Ishikawa (cell line): ENCODE results near the gene BCL2L13.

ENCODE experiments used
- CEBPB ChIP-seq: IDR thresholded peaks from 2 replicates; pipeline ENCODE4 v1.6.1; 2012
- CREB1 ChIP-seq: IDR thresholded peaks from 2 replicates; pipeline ENCODE4 v1.6.1; 2012; ENCODE audit warnings: low read depth
- EGR1 ChIP-seq: IDR thresholded peaks from 2 replicates; pipeline ENCODE4 v1.6.1; 2012
- EP300 ChIP-seq: IDR thresholded peaks from 2 replicates; pipeline ENCODE4 v1.6.1; 2012; ENCODE audit warnings: borderline replicate concordance
- FOXM1 ChIP-seq: IDR thresholded peaks from 2 replicates; pipeline ENCODE4 v1.6.1; 2012; ENCODE audit warnings: low read depth, borderline replicate concordance
- MAX ChIP-seq: IDR thresholded peaks from 2 replicates; pipeline ENCODE4 v1.6.1; 2012
- NFIC ChIP-seq: IDR thresholded peaks from 2 replicates; pipeline ENCODE4 v1.6.1; 2012
- RAD21 ChIP-seq: IDR thresholded peaks from 2 replicates; pipeline ENCODE4 v1.6.1; 2012; ENCODE audit warnings: low read depth
- REST ChIP-seq: IDR thresholded peaks from 2 replicates; pipeline ENCODE4 v1.6.1; 2012; ENCODE audit warnings: low read depth, mild to moderate bottlenecking
- TAF1 ChIP-seq: IDR thresholded peaks from 2 replicates; pipeline ENCODE4 v1.6.1; 2012; ENCODE audit warnings: low read depth, mild to moderate bottlenecking
- TCF12 ChIP-seq: IDR thresholded peaks from 2 replicates; pipeline ENCODE4 v1.6.1; 2012; ENCODE audit warnings: low read depth
- TEAD4 ChIP-seq: IDR thresholded peaks from 2 replicates; pipeline ENCODE4 v1.6.1; 2012
- YY1 ChIP-seq: IDR thresholded peaks from 2 replicates; pipeline ENCODE4 v1.6.1; 2012; ENCODE audit warnings: low read depth
- ZBTB7A ChIP-seq: IDR thresholded peaks from 2 replicates; pipeline ENCODE4 v1.6.1; 2012; ENCODE audit warnings: low read depth
- TF ChIP-seq, protein P1 (sequence below): IDR thresholded peaks from 2 replicates; pipeline ENCODE4 v1.6.1; 2012

Gene BCL2L13

GRCh38 chr22:17749605-17750395, 111.2 kb downstream of the BCL2L13 start:
- TF ChIP-seq NFIC = no peak
- no peak for TF ChIP-seq ZBTB7A
- TF ChIP-seq TEAD4 = no peak
- TF ChIP-seq FOXM1 = no peak
- TF ChIP-seq REST = no peak
- TF ChIP-seq RAD21 = no peak
- no peak for TF ChIP-seq EGR1
- no peak for TF ChIP-seq TCF12
- TF ChIP-seq, protein P1, sequence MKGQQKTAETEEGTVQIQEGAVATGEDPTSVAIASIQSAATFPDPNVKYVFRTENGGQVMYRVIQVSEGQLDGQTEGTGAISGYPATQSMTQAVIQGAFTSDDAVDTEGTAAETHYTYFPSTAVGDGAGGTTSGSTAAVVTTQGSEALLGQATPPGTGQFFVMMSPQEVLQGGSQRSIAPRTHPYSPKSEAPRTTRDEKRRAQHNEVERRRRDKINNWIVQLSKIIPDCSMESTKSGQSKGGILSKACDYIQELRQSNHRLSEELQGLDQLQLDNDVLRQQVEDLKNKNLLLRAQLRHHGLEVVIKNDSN = no peak
- TF ChIP-seq TAF1 = no peak
- TF ChIP-seq CEBPB = no peak
- TF ChIP-seq YY1 = no peak
- TF ChIP-seq EP300 = no peak
- TF ChIP-seq MAX = no peak
- no peak for TF ChIP-seq CREB1

- TF ChIP-seq TAF1 (no peak), CREB1 (no peak), TCF12 (no peak), YY1 (no peak), EGR1 (no peak), MAX (no peak), ZBTB7A (no peak), REST (no peak), RAD21 (no peak), CEBPB (no peak), EP300 (no peak)
- TF ChIP-seq, protein P1 = no peak
These were observed 113.0 kb downstream of the BCL2L13 start for GRCh38 chr22:17751596-17751995.

DNA sequence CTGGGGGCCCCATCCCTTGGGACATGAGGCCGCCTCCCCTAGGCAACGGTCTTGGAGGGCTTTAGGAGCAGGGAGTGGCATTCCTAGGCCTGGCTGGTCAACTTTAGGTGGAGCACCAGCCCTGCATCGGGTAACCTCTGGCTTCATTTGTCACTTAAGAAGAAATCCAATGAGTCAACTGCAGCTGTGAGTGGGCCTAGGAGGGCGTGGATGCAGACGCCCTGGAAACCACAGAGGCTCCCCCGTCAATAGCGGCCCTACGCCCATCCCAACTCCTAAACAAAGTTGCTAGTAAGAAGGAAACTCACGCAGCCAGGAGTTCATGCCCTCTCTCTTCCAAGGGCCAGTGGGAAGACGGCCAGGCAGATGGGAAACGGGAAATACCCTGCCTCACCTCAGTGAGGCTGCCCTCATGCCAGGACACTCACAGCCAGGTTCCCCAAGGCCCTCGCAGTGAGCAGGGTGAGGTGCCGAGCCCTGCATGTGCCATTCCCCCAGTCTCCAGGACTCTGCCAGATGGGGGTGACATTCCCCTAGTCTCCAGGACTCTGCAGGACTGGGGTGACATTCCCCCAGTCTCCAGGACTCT, 114.9 kb downstream of the BCL2L13 start:
- TF ChIP-seq CEBPB = no peak

DNA sequence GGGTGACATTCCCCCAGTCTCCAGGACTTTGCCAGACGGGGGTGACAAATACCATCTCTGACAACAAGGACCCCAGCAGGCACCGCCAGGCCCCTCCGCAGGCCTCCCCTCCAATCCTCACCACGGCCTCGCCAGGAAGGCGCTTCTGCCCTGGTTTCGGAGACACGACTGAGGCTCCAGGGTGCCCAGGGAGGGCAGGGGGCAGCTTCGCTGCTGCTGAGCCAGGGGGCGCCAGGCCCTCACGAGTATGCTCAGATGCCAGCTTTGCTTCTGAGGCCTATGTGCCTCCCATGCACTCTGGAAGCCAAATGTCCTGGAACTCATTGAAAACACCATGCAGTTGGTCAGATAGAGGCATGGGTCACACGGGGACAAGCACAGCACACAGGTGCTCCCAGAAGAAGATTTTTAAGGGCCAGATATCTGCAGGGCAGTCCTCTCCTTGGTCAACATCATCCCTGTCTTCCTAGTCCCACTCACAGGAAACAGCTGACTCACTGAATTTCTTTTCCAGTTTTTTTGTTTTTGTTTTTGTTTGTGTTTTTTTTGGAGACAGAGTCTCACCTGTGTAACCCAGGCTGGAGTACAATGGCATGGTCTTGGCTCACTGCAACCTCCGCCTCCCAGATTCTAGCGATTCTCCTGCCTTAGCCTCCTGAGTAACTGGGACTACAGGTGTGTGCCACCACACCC, 115.8 kb downstream of the BCL2L13 start:
- peak; percentile 52; the same call in 1 of the 2 replicates for TF ChIP-seq RAD21
- no peak for TF ChIP-seq TEAD4

DNA sequence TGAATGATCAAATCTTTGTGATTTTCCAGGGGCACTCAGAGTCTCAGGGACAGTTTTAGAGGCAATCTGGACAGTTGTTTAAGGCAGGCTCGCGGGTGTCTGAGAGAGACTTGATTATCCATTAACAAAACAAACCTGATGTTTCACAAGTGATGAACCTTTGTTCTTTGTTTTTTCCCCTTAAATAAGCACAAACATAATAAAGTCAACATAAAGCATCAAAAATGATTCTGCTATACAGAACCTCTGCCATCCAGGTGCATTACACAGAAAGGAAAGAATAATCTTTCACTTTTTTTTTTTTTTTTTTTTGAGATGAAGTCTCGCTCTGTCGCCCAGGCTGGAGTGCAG, 122.6 kb downstream of the BCL2L13 start:
- TF ChIP-seq EP300 (no peak), TAF1 (no peak), TCF12 (no peak), YY1 (no peak), TEAD4 (no peak), MAX (no peak), CEBPB (no peak), CREB1 (no peak), NFIC (no peak), EGR1 (no peak), FOXM1 (no peak), REST (no peak), ZBTB7A (no peak)
- TF ChIP-seq, protein P1 = no peak
